ENCODE results near the gene RHBDL3.

DNA sequence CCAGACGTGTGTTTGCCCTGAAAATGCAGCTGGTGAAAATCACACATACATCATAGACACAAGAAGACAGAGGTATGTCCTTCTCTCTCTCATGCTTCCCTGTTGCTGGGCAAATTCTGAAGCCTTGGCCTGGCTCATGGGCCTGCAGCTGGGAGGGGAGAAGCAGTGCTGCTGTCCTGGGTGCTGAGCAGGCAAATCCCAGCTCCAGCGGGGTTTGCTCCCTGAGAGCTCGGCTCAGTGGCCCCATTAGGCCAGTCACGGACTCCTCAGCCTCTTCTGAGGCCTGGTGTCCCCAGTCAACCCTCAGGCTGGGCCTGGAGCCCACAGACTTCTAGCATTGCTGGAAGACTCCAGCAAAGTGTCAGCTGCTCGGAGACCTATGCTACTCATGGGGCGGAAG, 11.7 kb downstream of the RHBDL3 start:
- TF ChIP-seq EZH2phosphoT487 (IDR thresholded peaks at IDR 0.05; ENCODE audit: borderline replicate concordance, low read length) (no peak), EZH2 (IDR thresholded peaks at IDR 0.05; ENCODE audit: low read length, unreplicated experiment) (no peak)
- TF ChIP-seq, protein P1, sequence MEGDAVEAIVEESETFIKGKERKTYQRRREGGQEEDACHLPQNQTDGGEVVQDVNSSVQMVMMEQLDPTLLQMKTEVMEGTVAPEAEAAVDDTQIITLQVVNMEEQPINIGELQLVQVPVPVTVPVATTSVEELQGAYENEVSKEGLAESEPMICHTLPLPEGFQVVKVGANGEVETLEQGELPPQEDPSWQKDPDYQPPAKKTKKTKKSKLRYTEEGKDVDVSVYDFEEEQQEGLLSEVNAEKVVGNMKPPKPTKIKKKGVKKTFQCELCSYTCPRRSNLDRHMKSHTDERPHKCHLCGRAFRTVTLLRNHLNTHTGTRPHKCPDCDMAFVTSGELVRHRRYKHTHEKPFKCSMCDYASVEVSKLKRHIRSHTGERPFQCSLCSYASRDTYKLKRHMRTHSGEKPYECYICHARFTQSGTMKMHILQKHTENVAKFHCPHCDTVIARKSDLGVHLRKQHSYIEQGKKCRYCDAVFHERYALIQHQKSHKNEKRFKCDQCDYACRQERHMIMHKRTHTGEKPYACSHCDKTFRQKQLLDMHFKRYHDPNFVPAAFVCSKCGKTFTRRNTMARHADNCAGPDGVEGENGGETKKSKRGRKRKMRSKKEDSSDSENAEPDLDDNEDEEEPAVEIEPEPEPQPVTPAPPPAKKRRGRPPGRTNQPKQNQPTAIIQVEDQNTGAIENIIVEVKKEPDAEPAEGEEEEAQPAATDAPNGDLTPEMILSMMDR (conservative IDR thresholded peaks at IDR 0.05; ENCODE audit: low read depth, low read length) = no peak
